GM18511 (cell line): ENCODE measurements around the gene CRYL1.

Source experiments
- ATAC-seq: cut with Tn5 transposase; IDR thresholded peaks from one replicate; pipeline ENCODE4 v1.9.1; 2021; ENCODE audit warnings: mild to moderate bottlenecking, moderate library complexity; ENCODE audit not compliant: unreplicated experiment

Gene CRYL1

GRCh38 chr13:20428666-20429644, 96.7 kb downstream of the CRYL1 start:
- no peak for ATAC-seq

- no peak for ATAC-seq
Observed at GRCh38 chr13:20426766-20427448, 98.8 kb downstream of the CRYL1 start.

- peak; percentile 93 for ATAC-seq
Observed at GRCh38 chr13:20425819-20426219, 99.8 kb downstream of the CRYL1 start.

DNA sequence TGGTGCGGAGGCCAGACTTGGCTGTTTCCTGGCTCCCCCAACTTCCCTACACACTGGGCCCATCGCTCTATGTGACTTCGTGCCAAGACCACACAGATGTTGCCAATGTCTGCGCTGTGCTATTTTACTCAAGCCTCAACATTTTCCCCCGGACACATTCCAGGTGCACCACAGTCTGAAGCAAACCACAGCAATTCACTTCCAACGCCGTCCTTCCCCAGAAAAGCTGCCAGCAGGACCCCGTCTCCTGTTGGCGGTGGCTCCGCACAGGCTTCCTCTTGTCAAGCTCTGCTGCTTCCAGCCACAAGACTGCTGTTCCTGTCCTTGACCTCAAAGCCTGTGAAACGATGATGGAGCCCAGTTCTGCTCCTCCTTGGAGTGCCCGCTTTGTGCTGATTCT, 100.7 kb downstream of the CRYL1 start:
- no peak for ATAC-seq

GRCh38 chr13:20424559-20424852, 101.2 kb downstream of the CRYL1 start:
- no peak for ATAC-seq

DNA sequence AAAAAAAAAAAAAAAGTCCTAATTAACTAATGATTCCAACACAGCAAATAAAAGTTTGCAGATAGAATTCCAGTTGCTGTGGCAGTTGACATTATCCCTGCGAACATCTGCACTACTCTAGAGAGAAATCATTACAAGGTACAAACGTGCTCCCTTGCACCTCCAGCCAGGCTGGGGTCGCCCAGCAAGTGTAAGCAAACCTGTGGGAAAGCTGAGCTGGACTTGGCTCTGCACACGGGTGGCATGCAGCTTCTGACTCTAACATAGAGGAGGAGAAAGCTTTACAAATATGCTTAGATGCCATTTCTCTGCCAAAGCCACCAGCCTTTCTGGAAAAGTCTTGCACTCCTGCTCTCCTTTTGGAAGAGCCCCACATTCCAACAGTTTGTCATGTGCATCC, 103.3 kb downstream of the CRYL1 start:
- no peak for ATAC-seq

DNA sequence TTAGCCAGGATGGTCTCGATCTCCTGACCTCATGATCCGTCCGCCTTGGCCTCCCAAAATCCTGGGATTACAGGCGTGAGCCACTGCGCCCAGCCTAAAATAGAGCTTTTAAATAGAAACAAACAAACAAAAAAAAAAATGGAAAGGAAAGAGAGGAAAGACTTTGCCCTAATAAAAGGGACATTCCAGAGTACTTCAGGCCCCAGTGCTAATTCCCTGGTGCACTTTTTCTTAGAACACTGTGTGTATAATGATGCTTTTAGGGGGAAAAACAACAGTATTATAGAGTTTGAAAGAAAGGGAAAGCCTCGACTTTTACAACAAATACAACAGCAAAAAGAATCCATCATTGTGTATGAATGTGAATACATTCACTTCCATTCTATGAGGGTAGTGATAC, 104.7 kb downstream of the CRYL1 start:
- no peak for ATAC-seq

DNA sequence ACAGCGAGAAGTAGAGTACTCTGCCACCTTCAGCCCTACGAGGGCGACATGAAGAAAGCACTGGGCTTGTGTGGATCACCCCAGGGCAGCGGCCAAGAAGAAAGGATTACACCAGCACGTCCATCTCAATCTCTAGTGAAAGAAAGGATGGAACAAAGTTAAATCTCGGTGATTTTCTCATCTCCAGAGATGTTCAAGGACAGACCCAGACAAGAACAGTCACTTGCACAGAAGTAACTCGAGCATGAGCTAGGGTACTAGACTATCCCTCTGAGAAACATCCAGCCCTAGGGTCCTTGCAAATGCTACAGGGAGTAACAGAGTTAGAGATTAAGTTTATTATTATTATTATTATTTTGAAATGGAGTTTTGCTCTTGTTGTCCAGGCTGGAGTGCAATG, 106.7 kb downstream of the CRYL1 start:
- no peak for ATAC-seq

GRCh38 chr13:20416223-20416745, 109.4 kb downstream of the CRYL1 start:
- no peak for ATAC-seq

GRCh38 chr13:20415694-20416107, 110.0 kb downstream of the CRYL1 start:
- ATAC-seq: no peak

GRCh38 chr13:20415306-20415679, 110.4 kb downstream of the CRYL1 start:
- ATAC-seq: no peak

- no peak for ATAC-seq
Observed at GRCh38 chr13:20414546-20415305, 110.9 kb downstream of the CRYL1 start.

GRCh38 chr13:20412691-20413355, 112.8 kb downstream of the CRYL1 start:
- no peak for ATAC-seq

DNA sequence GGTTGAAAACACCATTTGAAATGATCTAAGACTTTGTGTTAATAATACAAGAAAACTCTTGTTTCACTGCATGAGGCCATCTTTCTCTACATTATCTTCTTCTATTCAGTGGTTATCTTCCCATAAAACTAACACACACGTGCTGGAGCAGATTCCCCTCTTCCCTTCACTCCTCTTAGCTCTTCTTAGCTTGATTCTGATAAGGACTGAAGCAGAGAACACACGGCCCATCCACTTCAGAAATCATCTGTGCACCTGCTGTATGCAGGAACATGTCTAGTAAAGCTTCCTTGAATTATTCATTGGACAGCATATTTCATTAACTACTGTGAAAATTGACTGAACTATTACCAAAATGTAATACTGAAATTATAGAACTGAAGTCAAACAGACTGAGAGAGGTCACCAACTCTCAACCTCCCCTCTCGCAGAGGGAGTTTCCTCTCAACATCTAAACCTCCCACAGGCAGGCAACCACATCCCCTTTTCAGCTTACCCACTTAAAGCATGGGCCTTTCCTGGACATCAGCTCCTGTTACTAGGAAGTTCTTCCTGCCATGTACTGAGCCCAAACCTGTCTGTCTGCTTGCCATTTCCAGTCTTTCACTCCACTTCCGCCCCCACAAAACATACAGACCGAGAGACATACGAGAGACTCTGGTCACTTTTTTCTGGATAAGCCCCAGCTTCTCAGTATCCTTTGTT, 113.9 kb downstream of the CRYL1 start:
- ATAC-seq: peak; percentile 96

- ATAC-seq: no peak
Observed at GRCh38 chr13:20410726-20411125, 114.9 kb downstream of the CRYL1 start.

DNA sequence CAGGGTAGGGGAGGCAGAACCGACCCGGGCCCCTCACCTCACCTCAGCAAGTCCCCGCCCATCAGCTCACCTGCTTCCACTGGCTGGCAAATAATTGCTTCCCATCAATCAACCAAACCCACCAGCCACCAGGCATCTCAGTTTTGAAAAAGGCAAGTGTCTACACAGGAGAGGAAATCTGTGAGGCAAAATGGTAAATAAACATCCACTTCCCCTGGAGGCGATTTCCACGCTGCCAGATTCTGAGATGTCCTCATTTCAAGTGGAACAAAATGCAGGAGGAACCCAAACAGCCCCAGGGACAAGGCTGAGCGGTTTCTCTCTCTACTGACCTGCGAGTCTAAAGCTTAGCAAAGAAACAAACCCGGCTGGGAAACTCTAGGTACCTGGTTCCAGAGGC, 117.5 kb downstream of the CRYL1 start:
- no peak for ATAC-seq

DNA sequence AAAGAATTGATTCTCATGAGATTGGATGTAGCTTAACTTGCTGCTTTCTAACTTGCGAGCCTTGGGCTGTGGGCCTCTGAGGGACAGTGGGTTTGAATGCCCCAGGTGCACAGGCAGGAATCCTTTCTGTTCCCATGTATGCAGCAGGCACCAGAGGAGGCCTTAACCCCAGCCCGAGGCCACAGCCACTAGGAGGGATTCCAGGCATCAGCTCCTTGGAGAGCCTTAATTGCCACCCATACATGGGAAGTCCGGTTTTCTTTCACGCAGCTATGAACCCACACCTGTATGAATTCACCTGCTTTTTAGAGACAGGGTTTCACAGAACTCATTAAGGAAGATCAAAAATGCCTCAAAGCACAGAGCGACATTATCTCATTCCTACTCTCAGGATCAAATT, 117.9 kb downstream of the CRYL1 start:
- ATAC-seq: no peak

- no peak for ATAC-seq
Observed at GRCh38 chr13:20405691-20406090, 120.0 kb downstream of the CRYL1 start.

DNA sequence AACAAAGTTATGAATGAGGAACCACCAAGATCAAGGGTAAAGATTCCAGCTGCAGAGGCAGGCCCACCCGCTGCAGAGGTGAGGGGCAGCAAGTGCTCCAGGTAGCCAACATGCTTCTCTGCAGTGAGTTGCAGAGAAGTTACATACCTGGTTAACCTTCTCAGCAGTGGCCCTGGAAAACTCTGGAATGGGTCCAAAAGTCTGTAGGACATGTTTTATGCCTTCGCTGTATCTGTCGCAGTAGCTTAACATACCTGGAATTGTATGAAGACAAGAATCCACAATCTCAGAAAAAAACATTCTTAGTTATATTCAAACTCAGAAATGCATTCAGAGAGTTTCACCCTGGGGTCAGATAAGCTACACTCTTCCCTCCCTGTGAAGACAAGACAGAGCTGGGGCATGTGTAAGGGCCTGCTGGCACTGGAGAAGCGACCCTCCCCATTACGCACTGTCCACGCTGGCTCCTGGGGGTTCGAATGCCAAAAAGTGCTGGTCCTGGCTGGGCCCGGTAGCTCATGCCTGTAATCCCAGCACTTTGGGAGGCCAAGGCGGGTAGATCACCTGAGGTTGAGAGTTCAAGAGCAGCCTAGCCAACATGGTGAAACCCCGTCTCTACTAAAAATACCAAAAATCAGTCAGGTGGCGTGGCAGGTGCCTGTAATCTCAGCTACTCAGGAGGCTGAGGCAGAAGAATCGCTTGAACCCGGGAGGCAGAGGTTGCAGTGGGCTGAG, 121.0 kb downstream of the CRYL1 start:
- ATAC-seq: no peak

DNA sequence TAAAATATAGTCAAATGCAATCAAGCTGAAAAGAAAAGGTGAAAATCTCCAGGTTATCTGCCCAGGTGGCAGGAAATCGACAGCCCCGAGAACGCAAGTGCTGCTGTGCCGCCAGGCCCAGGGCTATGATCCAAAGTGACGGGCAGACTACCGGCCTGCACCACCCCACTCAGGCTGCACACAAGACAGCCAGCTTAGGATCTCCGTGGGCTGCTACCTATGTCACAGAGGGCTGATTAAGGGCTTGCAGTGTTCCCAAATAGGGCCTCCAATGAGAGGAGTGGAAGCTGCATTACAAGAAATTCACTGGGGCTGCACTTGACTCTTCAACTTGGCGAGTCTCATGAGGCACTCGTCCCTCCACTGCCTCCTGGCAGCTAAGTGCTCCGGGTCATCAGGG, 121.8 kb downstream of the CRYL1 start:
- ATAC-seq: no peak
